HT-29 (cell line): ENCODE results near the gene NRSN1. TPM values are rescaled to one million over a fixed set of nuclear protein-coding genes. Genes with fewer than 3 reads are reported as not detected.

Experiments used
- DNase-seq: peaks from one replicate; pipeline ENCODE4 v3.0.0-alpha.2; 2015; ENCODE audit warnings: low spot score
- total RNA-seq: library from RNA; depleted of rRNA; stranded (reverse); fragments of >200 nt; shearing (Covaris generic); gene quantifications from 2 replicates; pipeline ENCODE4 v1.2.3, GENCODE V29; 2014; rRNA removed

Gene NRSN1
- total RNA-seq: not detected in 2 replicates

- DNase-seq: no peak
These were observed at the start of gene NRSN1 for GRCh38 chr6:24125980-24126379. Gene NRSN1, plus strand, starts transcription at chr6:24126215. Its CDS starts 8,113 bp downstream, at chr6:24134328.

- DNase-seq: no peak
These were observed 47.8 kb upstream of the NRSN1 start for GRCh38 chr6:24078200-24078599.

GRCh38 chr6:24079076-24079475 lies 46.9 kb upstream of the NRSN1 start:
- no peak for DNase-seq

- DNase-seq: no peak
These were observed 45.3 kb upstream of the NRSN1 start for GRCh38 chr6:24080711-24081110.

- DNase-seq: no peak
These were observed 36.3 kb upstream of the NRSN1 start for GRCh38 chr6:24089736-24090135.

- no peak for DNase-seq
These were observed 33.6 kb upstream of the NRSN1 start for GRCh38 chr6:24092407-24092806.

GRCh38 chr6:24093381-24093780 lies 32.6 kb upstream of the NRSN1 start:
- no peak for DNase-seq

- DNase-seq: no peak
These were observed 26.8 kb upstream of the NRSN1 start for GRCh38 chr6:24099181-24099580.

- DNase-seq: no peak
These were observed 25.8 kb upstream of the NRSN1 start for GRCh38 chr6:24100024-24100769.

- DNase-seq: no peak
These were observed 25.3 kb upstream of the NRSN1 start for GRCh38 chr6:24100770-24101155.

- DNase-seq: no peak
These were observed 20.8 kb upstream of the NRSN1 start for GRCh38 chr6:24105191-24105590.

- no peak for DNase-seq
These were observed 19.7 kb upstream of the NRSN1 start for GRCh38 chr6:24106291-24106690.

- DNase-seq: no peak
These were observed 18.7 kb upstream of the NRSN1 start for GRCh38 chr6:24107294-24107693.

- no peak for DNase-seq
These were observed 18.0 kb upstream of the NRSN1 start for GRCh38 chr6:24108056-24108455.

GRCh38 chr6:24110417-24110816 lies 15.6 kb upstream of the NRSN1 start:
- DNase-seq: no peak

- DNase-seq: no peak
These were observed 12.1 kb upstream of the NRSN1 start for GRCh38 chr6:24113891-24114290.

- no peak for DNase-seq
These were observed 9.0 kb upstream of the NRSN1 start for GRCh38 chr6:24117021-24117420.

- DNase-seq: no peak
These were observed 3.9 kb upstream of the NRSN1 start for GRCh38 chr6:24122139-24122538.

- DNase-seq: peak; percentile 70
These were observed 674 bp downstream of the NRSN1 start for GRCh38 chr6:24126586-24127192.

GRCh38 chr6:24127316-24127715 lies 1.3 kb downstream of the NRSN1 start:
- no peak for DNase-seq

GRCh38 chr6:24131751-24132150 lies 5.7 kb downstream of the NRSN1 start:
- no peak for DNase-seq

GRCh38 chr6:24139080-24139479 lies 13.1 kb downstream of the NRSN1 start:
- DNase-seq: no peak

GRCh38 chr6:24139639-24140038 lies 13.6 kb downstream of the NRSN1 start:
- DNase-seq: no peak
